ENCODE data around the gene PLIN4.

Gene PLIN4

DNA sequence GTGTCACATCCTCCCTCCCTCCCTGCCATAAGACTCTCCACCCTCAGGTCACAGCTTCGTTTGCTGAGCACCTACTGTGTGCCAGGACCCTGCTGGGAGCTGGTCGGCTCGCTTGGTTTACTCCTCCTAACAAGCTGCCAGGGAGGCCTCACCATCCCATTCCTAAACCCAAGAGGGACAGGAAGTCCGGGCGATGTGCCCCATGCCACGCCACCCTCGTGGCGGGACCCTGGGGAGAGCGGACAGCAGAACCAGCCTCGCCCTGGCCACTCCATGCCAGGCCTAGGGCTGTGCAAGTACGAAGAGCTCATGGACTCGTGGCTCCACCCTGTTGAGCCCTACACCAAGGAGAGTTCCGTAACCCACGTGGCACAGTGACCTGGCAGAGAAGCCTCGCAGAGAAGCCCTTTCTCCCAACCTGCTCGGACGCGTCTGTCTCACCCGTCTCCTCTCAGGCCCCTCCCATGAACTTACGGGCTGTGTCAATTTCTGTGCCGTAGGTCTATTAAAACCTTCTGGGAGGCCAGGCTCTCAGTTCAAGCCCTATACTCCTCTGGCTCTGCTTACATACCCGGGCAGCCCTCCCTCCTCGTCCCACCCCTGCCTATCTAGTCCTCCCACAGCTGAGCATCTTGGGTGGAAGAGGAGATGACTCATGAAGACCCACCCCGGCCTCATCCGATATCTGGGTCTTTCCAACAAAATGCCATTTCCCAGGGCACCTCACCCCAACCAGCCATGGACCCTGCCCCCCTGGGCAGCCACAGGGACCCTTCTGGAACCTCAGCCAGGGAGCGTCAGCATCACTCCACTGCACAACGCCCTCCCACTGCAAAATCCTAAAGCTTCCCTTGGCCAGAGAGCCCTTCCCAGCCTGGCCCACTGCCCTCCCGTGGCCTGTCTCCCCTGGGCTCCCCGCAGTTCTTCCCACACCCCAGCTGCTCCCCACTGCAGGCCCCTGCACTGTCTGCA lies 63.3 kb downstream of the PLIN4 start:
- DNase-seq (ENCODE audit: low read depth) = peak; percentile 84

DNA sequence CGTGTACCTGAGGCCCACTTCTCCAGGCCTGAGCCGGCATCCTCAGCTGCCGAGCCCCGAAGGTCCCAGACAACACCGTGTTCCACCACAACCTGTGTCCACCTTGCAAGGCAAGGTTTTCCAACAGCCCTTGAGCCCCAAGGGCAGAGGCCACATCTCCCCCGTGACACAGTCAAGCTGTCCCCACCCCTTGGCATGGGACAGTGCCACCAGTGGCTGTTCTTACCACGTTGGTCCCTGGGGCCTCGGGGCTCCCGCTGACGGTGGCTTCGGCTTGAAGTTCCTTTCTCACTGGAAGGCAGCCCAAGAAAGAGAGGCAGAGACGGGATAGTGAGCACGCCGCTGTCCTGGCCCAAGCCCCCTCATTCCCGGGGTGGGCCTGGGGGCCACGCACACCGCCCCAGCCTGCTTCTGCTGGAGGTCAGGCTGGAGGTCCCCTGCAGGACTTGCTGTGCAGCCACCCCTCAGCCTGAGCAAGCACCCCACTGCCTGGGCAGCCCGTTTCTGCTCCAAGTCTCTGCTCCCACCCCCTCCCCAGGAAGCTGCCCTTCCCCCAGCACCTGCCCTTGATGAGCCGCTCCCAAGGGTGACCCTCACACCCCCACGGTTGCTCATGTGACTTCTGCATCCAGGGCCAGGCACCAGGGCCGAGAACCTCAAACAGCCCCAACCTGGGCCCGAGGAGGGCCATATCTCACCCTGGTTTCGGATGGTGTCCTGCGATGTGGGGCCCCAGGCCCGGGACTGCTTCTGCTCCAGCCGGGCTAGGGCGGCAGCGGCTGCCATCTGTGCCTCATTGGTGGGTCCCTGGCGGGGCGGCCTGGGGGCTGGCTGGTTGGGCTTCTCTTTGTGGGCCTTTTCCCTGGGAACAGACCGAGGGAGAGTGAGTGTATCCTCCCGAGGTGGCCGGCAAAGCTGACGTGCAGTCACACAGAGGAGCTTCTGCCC lies 64.8 kb downstream of the PLIN4 start:
- DNase-seq (ENCODE audit: low read depth) = no peak

DNA sequence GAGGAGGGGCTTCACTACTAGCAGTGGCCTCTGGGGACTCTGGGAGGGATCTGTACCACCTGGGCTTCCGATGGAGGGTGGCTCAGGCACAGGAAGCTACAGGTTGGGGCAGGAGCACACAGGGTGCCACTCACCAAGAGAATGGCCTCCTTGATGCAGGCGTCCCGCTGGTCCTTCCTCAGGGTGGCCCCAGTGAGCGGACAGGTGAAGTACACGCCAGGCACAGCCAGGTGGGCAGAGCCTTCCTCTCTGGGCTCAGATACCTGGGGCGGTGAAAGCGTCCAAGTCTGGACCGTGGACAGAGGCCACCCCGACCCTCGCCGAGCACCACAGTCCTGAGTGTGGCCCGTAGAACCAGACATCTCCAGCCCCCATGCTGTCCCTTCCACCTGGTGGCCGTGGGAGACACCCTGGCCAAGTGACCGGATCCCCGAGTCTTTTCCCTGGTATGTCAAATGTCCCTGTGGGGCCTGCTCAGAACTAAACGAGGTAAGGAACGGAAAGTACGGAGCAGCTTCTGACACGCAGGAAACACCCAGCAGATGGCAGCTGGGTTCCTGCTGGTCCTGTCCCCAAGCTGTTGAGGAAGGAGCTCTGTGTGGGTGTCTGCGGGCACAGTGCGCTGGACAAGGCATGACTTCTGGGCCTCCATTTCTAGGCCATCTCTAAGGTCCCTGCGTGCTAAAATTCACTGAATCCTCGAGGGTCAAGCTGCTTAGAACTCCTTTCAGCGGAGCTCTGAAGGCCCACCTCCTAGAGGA lies 65.9 kb downstream of the PLIN4 start:
- DNase-seq (ENCODE audit: low read depth) = no peak
